PC-3 (cell line): ENCODE data around the gene SNX9.
A peak's percentile ranks its signal among the peaks of the same experiment; 100 is the strongest.

Source experiments
- EZH2 ChIP-seq: fragments of 300-600 bp; sonication (generic); IDR thresholded peaks from one replicate; pipeline ENCODE4 v1.6.1; 2017; ENCODE audit warnings: antibody characterized with exemption, mild to moderate bottlenecking, low read length; ENCODE audit not compliant: unreplicated experiment
- EZH2phosphoT487 ChIP-seq: fragments of 300-600 bp; sonication (generic); IDR thresholded peaks from 2 replicates; pipeline ENCODE4 v1.6.1; 2018; ENCODE audit warnings: mild to moderate bottlenecking, antibody characterized with exemption, low read length, borderline replicate concordance
- TF ChIP-seq, protein P1 (sequence below): fragments of 300-600 bp; sonication (generic); conservative IDR thresholded peaks from 2 replicates; pipeline ENCODE4 v1.5.1; 2017; ENCODE audit warnings: antibody characterized with exemption, low read depth, mild to moderate bottlenecking, low read length

DNA sequence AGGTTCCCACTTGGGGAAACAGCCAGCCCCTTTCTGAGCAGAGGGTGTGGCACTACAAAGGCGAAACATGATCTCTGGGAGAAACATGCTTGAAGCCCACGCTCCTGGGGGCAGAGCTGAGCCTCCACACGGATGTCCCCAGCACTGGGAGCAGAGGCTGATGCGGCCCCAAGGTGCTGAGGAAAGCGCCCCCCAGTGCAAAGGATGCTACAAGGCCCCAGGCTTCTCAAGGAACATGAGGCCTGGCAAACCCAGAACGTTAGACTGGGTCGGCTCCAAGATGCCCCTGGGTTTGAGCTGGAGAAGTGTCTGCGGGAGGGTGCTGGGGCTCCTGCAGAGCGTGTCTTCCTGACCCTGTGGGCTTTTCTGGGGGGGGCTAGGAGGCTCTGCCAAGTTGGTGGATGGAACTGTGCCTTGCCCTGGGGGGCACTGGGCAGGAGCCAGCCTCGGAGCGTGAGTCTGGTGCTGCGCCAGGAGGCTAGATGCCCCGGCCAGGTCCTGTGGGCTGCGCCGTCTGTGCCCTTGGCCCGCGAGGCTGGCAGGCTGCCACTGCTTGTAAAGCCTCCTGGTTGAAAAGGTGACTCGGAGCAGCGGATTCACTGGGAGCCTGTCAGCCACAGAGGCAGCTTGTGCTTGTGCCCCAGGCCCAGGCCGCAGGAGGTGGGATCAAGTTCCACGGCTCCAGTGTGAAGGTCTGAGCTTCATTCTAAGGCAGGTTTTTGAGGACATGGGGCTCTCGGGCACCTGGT is 166.7 kb downstream of the SNX9 start:
- TF ChIP-seq, protein P1, sequence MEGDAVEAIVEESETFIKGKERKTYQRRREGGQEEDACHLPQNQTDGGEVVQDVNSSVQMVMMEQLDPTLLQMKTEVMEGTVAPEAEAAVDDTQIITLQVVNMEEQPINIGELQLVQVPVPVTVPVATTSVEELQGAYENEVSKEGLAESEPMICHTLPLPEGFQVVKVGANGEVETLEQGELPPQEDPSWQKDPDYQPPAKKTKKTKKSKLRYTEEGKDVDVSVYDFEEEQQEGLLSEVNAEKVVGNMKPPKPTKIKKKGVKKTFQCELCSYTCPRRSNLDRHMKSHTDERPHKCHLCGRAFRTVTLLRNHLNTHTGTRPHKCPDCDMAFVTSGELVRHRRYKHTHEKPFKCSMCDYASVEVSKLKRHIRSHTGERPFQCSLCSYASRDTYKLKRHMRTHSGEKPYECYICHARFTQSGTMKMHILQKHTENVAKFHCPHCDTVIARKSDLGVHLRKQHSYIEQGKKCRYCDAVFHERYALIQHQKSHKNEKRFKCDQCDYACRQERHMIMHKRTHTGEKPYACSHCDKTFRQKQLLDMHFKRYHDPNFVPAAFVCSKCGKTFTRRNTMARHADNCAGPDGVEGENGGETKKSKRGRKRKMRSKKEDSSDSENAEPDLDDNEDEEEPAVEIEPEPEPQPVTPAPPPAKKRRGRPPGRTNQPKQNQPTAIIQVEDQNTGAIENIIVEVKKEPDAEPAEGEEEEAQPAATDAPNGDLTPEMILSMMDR, result no peak
- peak; percentile 49; the same call in 1 of the 2 replicates for TF ChIP-seq EZH2phosphoT487
- TF ChIP-seq EZH2, result no peak
